Fibroblast of pulmonary artery (primary cell): Measurements from ENCODE around the gene EPB41L4B.

Experiments used
- DNase-seq: peaks from one replicate; pipeline ENCODE4 v3.0.0-alpha.2; 2010; ENCODE audit warnings: low read depth
- H3K4me3 ChIP-seq: replicated peaks from 2 replicates; pipeline ENCODE4 v1.5.1; 2011; ENCODE audit warnings: low read depth, mild to moderate bottlenecking, control low read depth, low read length, moderate library complexity
- TF ChIP-seq, protein P1 (sequence below): IDR thresholded peaks from 2 replicates; pipeline ENCODE4 v1.5.1; 2011; ENCODE audit warnings: mild to moderate bottlenecking, control low read depth, low read length, inconsistent platforms; ENCODE audit errors: missing control alignments

The EPB41L4B gene

DNA sequence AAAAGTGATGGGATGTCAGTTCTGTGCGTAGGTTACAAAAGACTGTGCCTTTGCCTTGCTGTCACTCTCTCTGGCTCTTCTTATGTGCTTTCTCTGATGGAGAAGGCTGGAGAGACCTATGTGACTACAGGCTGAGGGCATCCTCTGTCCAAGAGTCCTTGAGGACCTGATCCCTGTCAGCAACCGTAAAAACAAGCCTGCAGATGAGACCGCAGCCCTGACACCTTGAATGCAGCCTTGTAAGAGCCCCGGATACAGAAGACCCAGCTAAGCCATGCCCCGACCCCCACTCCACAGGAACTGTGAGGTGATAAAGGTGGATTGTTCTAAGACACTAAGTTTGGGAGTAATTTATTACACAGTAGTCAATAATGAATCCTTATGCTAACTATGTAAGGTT lies 121.2 kb downstream of the EPB41L4B start:
- TF ChIP-seq, protein P1, sequence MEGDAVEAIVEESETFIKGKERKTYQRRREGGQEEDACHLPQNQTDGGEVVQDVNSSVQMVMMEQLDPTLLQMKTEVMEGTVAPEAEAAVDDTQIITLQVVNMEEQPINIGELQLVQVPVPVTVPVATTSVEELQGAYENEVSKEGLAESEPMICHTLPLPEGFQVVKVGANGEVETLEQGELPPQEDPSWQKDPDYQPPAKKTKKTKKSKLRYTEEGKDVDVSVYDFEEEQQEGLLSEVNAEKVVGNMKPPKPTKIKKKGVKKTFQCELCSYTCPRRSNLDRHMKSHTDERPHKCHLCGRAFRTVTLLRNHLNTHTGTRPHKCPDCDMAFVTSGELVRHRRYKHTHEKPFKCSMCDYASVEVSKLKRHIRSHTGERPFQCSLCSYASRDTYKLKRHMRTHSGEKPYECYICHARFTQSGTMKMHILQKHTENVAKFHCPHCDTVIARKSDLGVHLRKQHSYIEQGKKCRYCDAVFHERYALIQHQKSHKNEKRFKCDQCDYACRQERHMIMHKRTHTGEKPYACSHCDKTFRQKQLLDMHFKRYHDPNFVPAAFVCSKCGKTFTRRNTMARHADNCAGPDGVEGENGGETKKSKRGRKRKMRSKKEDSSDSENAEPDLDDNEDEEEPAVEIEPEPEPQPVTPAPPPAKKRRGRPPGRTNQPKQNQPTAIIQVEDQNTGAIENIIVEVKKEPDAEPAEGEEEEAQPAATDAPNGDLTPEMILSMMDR = no peak
- no peak for DNase-seq

GRCh38 chr9:109198736-109199382 lies 122.0 kb downstream of the EPB41L4B start:
- H3K4me3 ChIP-seq = no peak overlapping the region
- no peak for DNase-seq
- TF ChIP-seq, protein P1 = no peak

More for the DNA sequence above, 121.2 kb downstream of the EPB41L4B start:
- H3K4me3 ChIP-seq = no peak overlapping the region

DNA sequence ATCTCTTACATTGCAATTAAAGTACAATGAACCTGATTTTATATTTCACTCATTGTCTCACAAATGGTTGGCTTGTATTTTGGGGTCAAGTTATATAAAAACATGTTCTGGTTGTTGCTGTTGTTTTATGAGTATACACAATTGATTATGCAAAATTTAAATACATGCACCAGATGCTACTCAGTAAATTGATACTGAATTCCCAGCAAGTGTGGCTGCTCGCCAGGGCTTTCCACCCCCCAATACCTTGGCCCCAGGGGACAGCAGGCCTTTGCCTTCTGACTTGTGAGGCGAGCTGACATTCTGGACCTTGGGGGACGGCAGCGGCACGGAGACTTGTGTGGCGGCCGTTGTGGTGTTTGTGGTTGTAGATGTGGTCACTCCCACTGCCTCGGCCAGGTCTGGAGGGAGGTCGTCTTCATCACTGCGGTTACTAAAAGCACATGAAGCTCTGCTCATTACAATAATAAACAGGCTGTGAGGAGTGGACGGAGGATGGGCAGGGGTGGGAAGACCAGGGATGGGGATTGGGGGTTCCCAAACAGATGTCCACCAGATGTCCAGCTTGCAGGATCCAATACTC lies 126.8 kb downstream of the EPB41L4B start:
- DNase-seq = no peak

GRCh38 chr9:109192732-109193361 lies 128.0 kb downstream of the EPB41L4B start:
- TF ChIP-seq, protein P1 = peak; percentile 39
- peak; percentile 16 for DNase-seq
- H3K4me3 ChIP-seq = no peak overlapping the region

More for the DNA sequence above, 126.8 kb downstream of the EPB41L4B start:
- TF ChIP-seq, protein P1 = no peak
- H3K4me3 ChIP-seq = no peak overlapping the region

GRCh38 chr9:109191746-109192145 lies 129.1 kb downstream of the EPB41L4B start:
- no peak for DNase-seq
- TF ChIP-seq, protein P1 = no peak
- H3K4me3 ChIP-seq = no peak overlapping the region

DNA sequence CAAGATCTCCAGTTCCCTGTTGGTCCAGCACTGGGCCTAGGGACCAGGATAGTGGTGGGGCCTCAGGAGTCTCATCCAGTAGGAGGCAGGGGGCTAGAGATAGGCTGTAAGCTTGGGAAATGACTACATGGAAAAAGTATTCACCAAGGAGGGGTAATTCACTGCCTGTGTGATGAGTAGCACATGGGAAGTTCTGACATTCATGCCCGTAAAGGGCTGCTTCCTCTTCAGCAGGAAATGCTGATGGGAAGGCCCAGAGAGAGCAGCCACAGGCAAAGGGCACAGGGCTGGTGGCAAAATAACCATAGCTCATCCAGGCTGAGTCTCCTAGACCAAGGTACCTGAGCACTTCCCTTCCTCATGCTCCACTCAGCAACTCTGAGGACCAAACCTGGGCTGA lies 130.7 kb downstream of the EPB41L4B start:
- DNase-seq = peak; percentile 11
- TF ChIP-seq, protein P1 = no peak
- H3K4me3 ChIP-seq = no peak overlapping the region
